Hematopoietic multipotent progenitor cell (in vitro differentiated cells): ENCODE data around the gene RPUSD3. TPM values are rescaled to one million over a fixed set of nuclear protein-coding genes. Genes with fewer than 3 reads are reported as not detected.
"Not testable (repeated sequence)": the region's sequence is repeated elsewhere in the genome, so short reads cannot be mapped to it uniquely, and the experiment has no call there.

Experiments used
- DNase-seq, 3 donors: peaks; one replicate each; pipeline ENCODE4 v3.0.0-alpha.2; 2011 to 2015; ENCODE audit warnings: low read depth in 2 of 3, low spot score in 2 of 3
- total RNA-seq: library from RNA; depleted of rRNA; stranded (reverse); fragments of >200 nt; gene quantifications from one replicate; pipeline ENCODE4 v1.2.3, GENCODE V29; 2012

Gene RPUSD3
- total RNA-seq, 1 donor = 42.8 TPM

DNA sequence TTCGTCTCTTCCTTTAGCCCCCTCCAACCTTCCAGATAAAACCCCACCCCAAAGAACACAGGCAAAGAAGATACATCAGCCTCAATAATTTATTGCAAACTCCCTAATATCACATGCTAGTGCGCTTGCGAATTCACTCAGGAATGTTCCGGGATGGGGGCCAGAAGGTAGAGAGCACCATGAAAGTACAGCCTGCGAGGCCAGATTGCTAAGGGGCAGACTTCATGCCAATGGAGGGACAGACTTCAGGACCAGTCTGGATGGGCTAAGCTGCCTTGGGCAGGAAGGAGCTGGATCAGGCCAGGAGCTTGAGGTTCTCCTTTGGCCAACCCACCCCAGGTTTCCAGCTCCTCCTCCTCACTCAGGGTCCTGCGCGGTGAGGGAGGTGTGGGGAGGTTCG, 22.8 kb upstream of the RPUSD3 start:
- no peak for DNase-seq

DNA sequence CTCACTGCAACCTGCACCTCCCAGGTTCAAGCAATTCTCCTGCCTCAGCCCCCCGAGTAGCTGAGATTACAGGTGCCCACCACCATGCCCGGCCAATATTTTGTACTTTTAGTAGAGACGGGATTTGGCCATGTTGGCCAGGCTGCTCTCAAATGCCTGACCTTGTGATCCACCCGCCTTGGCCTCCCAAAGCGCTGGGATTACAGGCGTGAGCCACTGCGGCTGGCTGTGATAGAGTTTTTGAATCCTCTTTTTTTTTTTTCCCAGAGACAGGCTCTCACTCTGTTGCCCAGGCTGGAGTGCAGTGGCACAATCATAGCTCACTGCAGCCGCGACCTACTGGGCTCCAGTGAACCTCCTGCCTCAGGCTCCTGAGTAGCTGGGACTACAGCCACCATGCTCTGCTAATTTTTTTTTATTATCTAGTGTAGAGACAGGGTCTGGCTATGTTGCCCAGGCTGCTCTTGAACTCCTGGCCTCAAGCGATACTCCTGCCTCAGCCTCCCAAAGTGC, 21.4 kb upstream of the RPUSD3 start:
- not testable (repeated sequence) for DNase-seq

DNA sequence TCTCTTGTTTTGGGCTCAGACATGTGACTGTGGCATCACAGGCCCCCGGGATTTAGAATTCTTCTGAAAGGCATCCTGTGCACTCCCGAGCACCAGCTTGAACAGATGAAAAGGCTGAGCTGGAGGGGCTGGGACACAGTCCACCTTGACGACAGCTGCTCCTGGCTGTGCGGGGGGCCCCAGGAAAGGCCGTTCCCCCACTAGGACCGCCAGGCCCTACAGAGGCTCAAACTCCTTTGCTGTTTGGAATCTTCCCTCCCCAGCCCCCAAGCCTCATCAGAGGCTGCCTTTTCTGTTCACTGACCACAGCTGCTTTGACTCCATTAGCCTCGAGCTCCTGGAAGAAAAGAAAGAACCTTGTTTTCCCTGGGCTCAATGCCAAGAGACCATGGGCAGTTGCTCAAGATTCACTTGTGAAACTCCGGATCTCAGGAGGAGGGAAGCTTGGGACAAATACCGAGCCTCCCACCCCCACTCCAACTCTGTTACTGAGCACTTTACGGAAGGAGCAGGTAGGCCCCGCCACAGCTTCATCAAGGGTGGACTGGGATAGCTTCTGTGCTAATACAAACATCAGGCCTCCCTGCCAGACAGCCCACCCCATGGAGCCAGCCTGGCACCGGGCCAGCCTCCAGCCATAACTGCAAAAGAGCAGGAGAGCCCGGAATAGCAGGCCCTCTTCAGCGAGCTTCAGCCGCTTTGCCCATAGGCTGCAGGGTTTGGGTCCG, 20.6 kb upstream of the RPUSD3 start:
- DNase-seq = no peak

DNA sequence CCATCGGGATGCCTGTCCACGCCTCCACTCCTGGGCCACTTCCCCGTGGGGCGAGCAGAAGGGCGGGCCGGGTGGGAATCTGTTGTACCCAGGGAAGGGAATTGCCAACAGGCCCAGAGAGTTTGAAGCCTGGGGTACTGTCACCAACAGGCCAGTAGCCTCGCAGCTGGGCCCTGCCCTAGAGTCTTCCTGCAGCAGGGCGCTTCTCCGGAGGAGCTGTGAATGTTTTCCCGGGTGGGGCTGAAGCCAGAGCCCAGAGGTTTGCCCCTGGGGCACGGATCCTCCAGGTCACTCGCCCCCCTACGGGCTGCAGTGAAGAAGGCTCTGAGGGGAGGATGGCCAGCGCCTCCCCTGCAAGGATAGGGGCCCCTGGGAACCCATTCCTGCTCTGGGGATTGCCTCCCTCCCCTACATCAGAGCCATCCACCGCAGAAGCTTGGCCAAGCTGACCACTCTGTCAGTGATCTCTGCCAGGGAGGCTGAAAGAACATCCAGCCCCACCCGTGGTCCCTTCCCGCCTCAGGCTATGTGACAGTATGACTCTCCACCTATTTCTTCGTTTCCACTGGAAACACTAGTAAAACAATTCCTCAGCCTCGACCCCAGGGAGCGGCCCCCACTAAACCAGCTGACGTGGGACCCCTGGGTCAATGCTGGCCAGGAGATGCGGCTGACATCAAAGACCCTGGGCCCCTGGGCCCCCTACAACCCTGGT, 19.4 kb upstream of the RPUSD3 start:
- no peak for DNase-seq

DNA sequence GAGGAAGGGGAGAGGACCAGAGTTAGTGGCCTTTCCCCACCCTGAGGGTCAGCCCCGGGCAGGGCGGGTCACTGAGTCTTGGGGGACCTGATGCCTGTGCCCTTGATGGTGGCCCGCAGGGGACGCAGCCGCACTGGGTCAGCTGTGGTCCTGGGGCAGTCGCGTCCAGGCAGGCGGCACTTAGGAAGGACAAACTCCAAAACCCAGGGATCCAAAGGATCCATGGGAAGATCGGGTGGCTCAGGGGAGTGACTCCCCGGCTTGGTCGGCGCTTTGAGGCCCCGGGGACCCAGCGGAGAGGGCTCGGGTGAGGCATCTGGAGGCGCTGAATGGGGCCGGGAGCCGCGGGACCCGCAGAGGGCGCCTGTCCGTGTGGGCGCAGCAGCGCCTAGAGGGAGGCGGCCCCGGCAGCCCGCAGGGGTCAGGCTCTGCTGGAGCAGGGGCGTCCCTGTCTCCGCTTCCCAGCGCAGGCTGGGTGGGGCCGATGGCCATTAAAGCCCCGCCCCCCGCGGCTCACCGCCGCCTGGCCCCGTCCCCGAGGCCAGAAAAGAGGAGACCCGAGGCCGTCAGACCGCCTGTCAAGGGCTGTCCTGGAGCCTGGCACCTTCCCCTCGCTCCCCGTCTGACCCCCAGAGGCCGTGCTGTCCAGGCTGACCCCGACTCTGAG, 18.7 kb upstream of the RPUSD3 start:
- peak in 2 of 3 donors; percentile 65 to 70 for DNase-seq

DNA sequence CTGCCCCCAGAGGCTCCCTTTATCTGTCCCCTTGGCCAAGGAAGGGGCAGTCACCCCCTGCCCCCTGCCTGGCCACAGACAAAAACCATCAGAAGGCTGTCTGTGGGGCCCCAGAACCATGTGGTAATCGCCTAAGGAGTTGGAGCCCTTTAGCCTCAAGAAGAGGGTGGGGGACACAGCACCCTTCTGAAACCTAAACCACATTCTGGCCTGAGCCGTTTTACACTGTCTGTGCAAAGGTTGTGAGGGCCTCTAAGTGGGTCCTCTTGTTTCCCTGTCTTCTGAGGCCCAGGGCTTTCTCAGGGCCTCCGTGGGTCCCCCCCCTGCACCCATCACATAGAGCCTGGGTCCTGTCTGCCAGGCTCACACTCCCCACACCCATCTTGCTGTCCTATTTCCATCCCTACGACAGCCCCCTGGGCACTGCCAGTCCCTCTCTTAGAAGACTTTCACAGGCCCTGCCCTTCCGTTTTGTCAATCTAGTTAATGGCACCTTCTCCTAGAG, 17.9 kb upstream of the RPUSD3 start:
- DNase-seq = no peak

DNA sequence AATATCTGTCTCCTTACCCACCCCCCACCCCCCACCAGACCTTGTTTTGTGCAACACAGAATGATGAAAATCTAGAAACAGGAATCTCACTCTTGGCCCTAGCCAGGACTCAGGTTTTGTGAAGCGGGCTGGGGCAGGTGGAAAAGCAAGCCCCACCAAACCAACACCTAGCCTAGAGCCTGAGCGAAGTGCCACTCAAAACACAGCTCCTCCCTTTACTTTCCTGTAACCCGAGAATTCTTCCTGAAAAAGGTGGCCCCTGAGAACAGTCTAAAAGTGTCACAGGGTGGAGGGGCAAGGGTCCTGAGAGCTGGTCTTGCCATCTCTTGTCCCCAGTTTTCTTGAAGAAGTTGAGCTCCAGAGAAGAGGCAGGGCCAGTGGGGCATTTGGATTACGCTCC, 17.4 kb upstream of the RPUSD3 start:
- no peak for DNase-seq

DNA sequence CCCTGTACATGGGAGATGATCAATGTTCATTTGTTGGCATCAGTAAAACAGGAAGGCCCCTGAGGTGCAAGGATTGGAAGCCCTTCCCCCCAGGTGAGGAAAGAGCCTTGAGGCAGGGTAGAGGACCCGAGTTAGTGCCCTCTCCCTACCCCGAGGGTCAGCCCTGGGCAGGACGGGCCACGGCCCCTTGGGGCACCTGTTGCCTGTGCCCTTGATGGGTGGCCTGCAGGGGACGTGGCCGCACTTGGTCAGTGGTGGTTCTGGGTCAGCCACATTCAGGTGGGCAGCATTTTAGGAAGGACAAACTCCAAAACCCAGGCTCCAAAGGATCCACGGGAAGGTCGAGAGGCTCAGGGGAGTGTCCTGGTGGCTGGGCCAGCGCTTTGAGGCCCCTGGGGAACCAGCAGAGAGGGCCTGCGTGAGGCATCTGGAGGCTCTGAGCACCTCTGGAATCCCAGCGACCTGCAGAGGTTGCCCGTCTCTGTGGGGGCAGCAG, 15.8 kb upstream of the RPUSD3 start:
- no peak for DNase-seq

DNA sequence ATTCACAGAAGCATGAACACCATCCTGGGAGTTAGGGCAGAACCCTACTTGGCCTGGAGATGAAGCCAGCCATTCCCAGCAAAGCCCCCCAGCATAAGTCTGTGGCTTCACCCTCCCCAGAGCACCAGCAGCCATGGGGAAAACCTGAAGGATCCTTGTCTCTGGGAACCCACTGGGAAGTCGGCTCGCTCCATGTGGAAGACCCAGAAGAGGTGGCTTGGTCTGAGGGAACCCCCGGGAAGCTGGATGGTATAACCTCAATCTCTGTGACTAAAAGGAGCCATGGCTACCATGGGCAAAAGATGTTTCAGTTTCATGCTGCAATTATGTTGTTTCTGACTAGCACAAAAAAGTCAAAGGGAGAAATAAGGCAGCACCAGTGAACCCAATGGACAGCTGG, 11.8 kb upstream of the RPUSD3 start:
- no peak for DNase-seq

DNA sequence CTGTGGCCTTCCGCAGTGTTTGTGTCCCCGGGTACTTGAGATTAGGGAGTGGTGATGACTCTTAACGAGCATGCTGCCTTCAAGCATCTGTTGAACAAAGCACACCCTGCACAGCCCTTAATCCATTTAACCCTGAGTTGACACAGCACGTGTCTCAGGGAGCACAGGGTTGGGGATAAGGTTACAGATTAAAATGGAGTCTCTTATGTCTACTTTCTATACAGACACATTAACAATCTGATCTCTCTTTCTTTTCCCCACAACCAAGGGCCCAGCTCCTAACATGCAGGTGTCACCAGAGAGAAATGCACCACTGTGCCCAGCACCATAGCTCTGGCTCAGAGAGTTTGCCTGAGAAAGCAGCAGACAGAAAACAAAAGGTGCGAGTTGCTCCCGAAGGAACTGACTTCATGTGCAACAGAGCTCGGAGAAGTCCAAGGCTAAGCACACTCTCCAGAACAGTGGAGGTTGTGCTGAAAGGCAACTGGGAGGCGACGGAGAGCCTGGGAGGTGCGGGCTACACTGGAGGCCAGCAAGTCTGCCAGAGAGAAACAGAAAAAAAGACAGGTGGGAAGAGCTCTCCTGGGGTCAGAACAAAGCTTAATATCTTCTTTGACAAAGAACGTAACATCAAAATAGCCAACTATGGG, 10.6 kb upstream of the RPUSD3 start:
- not testable (repeated sequence) for DNase-seq

DNA sequence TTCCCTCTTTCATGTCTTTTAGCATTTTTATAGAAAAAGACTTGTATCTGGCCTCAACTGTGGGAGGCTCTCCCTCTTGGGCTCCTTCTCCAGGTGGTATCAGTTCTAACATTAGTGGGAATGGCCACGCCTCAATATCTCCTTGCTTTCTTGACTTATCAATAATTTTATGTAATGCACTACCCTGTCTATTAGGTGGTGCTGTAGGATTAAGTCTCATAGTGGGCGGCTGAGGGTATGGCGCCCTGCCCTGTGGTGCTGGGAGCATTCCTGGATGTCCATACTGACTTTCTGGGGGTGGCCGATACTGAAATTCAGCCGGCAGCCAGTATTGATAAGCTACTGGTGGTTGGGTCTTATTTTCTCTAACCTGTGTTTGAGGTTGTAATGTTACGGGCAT, 8.7 kb upstream of the RPUSD3 start:
- DNase-seq = no peak

DNA sequence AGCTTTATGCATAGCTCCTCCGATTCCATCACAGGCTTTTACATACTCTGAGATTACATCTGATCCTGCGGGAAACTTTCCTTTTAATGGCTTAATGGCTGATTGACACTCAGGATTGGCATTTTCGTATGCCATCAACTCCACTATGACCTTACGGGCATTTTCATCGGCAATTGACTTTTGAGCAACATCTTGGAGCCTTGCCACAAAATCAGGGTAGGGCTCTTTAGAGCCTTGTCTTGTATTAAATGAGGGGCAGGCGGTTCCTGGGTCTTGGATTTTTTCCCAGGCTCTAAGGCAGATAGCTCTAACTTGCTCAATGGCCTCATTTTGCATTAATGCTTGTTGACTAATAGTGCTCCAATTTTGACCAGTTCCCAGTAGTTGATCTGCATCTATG, 8.1 kb upstream of the RPUSD3 start:
- DNase-seq = not testable (repeated sequence)

DNA sequence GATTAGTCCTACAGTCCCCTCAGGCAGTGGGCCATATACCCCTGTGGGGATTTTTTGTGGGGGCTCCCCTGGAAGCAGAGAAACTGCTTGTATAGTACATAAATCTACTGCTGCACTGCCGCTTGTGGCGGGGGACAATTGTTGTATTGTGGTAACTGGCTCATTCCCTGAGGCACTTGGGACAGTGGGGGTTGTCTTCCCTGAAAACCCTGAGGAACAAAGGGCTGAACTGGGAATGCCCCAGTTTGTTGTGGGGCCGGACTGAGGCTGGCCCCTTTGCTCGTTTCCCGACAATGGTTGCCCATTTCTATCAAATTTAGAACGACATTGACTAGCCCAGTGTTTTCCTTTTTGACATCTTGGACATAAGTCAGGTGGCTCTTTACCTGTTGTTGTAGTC, 7.6 kb upstream of the RPUSD3 start:
- not testable (repeated sequence) for DNase-seq

DNA sequence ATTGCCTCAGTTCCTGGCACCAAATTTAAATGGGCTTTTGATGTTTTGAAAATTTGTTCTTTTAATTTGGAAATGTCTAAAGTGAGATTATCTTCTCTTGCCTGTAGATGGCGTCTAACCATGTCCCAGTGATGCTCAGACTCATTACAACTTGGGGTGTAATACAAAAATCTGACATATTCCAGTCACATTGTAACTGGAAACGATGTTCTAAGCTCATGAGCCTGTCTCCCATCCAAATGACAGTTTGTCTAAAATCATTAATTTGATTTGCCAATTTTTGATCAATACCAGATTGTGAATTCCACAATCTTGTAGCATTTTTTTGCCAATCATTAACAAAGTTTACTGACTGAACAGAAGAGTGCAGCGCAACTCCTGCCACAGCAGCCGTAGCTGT, 5.1 kb upstream of the RPUSD3 start:
- peak in 1 of 3 donors; percentile 60 for DNase-seq

DNA sequence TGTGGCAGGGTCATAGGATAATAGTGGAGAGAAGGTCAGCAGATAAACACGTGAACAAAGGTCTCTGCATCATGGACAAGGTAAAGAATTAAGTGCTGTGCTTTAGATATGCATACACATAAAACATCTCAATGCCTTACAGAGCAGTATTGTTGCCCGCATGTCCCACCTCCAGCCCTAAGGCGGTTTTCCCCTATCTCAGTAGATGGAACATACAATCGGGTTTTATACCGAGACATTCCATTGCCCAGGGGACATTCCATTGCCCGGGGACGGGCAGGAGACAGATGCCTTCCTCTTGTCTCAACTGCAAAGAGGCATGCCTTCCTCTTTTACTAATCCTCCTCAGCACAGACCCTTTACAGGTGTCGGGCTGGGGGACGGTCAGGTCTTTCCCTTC, 4.1 kb upstream of the RPUSD3 start:
- not testable (repeated sequence) for DNase-seq

DNA sequence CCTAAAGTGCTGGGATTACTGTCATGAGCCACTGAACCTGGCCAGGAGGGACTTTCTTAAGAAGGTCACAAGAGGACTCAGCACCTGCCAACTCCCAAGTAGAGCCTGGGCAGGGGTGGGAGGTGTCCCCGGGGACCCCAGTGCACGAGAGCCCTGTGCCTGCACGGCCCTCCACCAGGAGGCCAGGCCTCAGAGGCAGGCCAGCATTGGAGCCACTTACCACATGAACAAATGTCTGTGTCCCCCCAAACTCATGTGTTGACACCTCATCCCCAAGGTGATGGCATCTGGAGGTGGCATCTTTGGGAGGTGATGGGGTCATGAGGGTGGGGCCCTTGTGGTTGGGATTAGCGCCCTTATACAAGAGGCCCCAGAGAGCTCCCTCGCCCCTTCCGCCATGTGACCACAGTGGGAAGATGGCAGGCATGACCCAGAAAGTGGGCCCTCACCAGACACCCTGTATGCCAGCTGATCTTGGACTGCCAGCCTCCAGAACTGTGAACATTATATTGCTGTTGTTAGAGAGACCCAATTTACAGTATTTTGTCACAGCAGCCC, 3.2 kb upstream of the RPUSD3 start:
- no peak for DNase-seq

DNA sequence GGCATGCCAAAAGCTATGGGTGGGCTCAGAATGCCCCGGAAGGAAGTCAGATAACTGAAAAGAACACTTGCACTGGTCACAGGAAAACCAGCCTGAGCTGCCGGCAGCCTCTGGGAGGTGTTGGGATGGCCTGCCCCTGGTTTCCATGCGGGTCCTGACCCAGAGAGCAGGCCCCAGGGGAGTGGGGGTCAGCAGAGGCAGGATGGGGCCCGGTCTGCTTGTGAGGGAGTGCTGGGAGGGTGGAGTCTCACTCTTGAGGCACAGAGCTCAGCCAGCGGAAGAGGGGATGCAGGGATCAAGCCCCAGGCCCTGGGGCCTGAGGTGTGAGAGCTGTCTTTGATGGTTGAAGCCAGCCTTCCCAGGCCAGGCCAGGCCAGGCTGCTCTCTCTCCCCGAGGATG, 2.4 kb upstream of the RPUSD3 start:
- DNase-seq = no peak

DNA sequence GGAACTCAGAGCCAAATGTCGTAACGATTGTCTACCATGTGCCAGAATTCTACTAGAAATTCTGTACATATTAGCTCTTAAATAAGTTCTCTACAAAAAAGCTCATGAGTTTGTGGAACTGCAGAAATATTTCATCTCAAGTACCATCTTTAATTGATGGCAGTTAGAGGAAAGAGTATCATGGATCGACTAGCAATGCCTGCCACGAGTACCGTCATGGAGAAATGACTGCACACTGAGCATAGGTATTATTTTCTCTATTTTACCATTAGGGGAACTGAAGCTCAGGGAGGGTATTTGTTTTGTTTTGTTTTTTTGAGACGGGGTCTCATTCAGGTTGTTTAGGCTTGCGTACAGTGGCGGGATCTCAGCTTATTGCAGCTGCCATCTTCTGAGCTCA, 2.8 kb downstream of the RPUSD3 start:
- DNase-seq = no peak

DNA sequence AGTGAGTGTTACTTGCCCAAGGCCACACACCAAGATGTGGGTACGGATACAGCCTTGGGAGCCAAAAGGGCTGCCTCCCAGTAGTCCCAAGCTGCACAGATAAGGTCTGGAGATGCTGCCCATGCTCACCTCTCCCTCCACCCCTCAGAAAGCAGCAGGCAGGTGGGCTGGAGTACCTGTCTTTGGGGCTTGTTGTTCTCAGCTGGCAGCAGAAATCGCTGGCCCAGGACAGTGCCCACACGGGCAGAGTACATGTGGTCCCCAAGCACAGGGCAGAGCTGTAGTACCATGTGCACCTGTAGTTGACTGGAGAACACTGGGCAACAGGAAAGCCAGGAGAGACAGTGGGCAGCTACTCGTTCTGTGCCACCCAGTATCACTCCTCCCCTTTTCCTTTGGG, 5.0 kb downstream of the RPUSD3 start:
- no peak for DNase-seq
